OCI-LY7 (cell line): ENCODE results near the gene THTPA.

ENCODE experiments used
- CTCF ChIP-seq: fragments of 200-600 bp; sonication (generic); conservative IDR thresholded peaks from 2 replicates; pipeline ENCODE4 v1.5.1; 2014; ENCODE audit warnings: mild to moderate bottlenecking, antibody characterized with exemption, low read length, moderate library complexity, mixed read lengths
- EZH2phosphoT487 ChIP-seq: fragments of 200-600 bp; sonication (generic); IDR thresholded peaks from 2 replicates; pipeline ENCODE4 v1.6.1; 2018; ENCODE audit warnings: low read depth, borderline replicate concordance, mild to moderate bottlenecking, mixed run types, antibody characterized with exemption, low read length, moderate library complexity, mixed read lengths

GRCh38 chr14:23513005-23513817 lies 42.9 kb upstream of the THTPA start:
- TF ChIP-seq CTCF = no peak
- no peak for TF ChIP-seq EZH2phosphoT487
